GM21825 (cell line): ENCODE measurements around the gene SNTG2.
"Not testable (repeated sequence)": the region's sequence is repeated elsewhere in the genome, so short reads cannot be mapped to it uniquely, and the experiment has no call there.

Experiments used
- ATAC-seq: cut with Tn5 transposase; IDR thresholded peaks from one replicate; pipeline ENCODE4 v1.9.1; 2021; ENCODE audit warnings: mild to moderate bottlenecking, moderate library complexity; ENCODE audit not compliant: unreplicated experiment

Gene SNTG2

GRCh38 chr2:1353543-1353942 is 402.9 kb downstream of the SNTG2 start:
- no peak for ATAC-seq

DNA sequence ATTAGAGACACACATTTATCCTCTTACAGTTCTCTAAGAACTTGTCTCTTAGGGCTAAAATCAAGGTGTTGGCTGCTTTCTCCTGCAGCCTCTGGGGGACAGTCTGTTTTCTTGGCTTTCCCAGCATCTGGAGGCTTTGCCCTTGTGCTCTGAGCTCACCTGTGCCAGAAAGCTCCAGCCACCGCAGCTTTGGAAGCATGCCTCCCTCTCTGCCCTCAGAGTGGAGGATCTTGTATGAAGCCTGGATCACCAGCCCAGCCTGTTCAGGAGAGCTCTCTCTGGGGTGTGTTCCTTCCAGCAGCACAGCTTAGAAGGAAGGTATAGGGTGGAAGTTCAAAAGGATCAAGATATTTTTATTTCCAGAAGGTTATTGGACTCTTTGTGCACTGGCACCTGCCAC is 409.5 kb downstream of the SNTG2 start:
- no peak for ATAC-seq

- no peak for ATAC-seq
Observed at GRCh38 chr2:1360557-1361250, 410.1 kb downstream of the SNTG2 start.

DNA sequence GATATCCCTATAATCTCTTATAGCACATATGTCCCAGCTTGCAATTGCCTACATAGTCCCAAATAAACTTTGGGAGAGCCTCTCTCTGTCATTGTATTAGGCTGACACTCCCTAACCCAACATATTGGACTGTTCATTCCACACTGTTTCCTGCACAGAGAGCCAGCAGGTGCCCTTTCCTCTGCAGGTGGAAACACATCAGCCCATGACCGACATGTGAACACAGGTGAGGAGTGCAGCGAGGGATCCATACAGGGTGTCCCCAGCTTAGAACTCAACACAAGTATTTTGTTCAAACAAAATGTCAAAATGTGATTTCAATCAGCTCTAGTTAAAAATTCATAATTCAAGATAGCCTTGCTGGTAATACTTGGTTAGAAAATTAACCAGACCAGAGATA is 412.7 kb downstream of the SNTG2 start:
- ATAC-seq = no peak

GRCh38 chr2:1366546-1367134 is 416.0 kb downstream of the SNTG2 start:
- ATAC-seq = no peak

- no peak for ATAC-seq
Observed at GRCh38 chr2:1367601-1368000, 417.0 kb downstream of the SNTG2 start.

- ATAC-seq = no peak
Observed at GRCh38 chr2:1369905-1370304, 419.3 kb downstream of the SNTG2 start.

- ATAC-seq = no peak
Observed at GRCh38 chr2:1370461-1370860, 419.8 kb downstream of the SNTG2 start.

DNA sequence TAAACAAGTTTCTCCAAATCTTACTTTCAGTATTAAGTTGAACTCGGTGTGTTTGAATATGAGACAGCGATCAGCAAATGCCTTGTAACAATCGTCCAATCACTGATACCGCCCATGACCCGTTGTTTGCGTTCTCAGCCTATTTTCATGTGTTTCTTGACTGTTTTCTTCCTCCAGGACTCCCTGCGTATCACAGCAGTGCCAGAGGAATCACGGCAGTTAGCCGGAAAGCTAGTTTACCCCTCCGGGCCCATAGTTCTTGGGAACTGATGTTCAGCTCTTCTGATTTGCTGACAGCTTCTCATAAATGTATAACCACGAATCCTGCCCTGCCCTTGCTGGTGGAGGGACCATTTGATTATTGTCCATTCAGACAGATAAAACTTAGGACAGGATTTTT is 420.4 kb downstream of the SNTG2 start:
- ATAC-seq = no peak

GRCh38 chr2:1373830-1374229 is 423.2 kb downstream of the SNTG2 start:
- ATAC-seq = no peak

- no peak for ATAC-seq
Observed at GRCh38 chr2:1374287-1374686, 423.6 kb downstream of the SNTG2 start.

- ATAC-seq = no peak
Observed at GRCh38 chr2:1375794-1376193, 425.1 kb downstream of the SNTG2 start.

DNA sequence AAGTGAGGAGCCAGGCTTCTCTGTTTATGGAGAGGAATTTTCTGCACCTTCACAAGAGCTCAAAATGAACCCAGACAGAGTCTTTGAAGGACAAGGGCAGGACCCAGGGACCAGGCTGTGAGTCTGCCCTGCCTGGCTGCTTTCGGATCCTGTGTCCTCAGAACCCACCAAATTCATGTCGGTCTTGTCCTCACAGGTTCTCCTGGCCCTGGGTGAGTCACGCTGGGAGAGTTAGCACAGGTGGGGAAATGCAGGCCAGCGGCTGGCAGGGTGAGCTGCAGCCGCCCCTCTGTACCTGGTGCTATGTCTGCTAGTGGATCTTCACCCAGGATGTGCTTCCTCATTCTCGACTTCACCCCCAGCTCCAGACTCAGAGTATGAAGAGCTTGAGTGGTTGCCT is 426.8 kb downstream of the SNTG2 start:
- no peak for ATAC-seq

DNA sequence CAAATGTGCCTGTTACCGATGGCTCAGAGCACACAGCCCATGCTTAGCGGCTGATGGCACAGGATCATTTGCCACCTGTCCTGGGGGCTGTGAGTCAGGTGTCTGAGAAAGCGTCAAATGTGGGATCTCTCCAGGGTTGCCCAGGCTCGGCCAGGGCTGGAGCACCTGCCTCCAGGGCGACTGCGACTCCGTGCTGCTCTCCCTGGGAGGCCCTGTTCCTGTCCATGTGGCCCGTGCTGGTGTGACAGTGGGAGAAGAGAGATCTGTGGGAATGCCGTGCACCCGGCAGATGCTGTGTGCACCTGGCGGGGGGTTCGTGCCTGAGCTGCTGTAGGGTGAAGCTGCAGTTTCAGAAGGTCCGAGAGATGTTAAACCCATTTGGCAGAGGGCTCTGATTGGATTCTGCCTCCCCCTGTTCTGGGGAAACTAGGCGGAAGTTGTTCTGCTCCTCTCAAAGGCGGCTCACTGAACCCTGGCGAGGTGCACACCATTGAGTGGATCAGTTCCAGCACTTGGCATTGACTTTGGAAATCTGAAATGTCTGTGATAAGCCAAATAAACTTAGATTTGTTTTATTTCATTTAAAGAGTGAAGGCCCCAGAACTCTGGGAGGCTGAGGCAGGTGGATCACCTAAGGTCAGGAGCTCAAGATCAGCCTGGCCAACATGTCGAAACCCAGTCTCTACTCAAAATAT is 428.0 kb downstream of the SNTG2 start:
- no peak for ATAC-seq

- no peak for ATAC-seq
Observed at GRCh38 chr2:1381644-1382043, 431.0 kb downstream of the SNTG2 start.

- not testable (repeated sequence) for ATAC-seq
Observed at GRCh38 chr2:1387954-1388725, 437.5 kb downstream of the SNTG2 start.

- not testable (repeated sequence) for ATAC-seq
Observed at GRCh38 chr2:1390118-1390517, 439.5 kb downstream of the SNTG2 start.

DNA sequence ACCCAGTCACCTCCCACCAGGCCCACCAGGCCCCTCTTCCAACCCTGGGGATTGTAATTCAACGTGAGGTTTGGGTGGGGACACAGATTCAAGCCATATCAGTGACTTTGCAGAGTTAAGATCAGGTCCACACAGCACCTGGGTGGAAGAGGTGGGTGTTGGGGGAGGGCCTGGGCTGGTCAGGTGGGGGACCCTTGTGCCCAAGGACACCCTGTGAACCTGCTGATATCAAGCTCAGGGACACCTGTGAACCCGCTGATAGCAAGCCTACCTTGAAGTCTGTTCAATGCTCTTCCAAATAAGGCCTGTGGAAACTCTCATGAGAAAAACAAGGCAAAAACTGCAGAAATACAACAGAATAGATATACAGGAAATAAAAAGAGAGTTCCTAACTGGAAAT is 442.7 kb downstream of the SNTG2 start:
- ATAC-seq = no peak

DNA sequence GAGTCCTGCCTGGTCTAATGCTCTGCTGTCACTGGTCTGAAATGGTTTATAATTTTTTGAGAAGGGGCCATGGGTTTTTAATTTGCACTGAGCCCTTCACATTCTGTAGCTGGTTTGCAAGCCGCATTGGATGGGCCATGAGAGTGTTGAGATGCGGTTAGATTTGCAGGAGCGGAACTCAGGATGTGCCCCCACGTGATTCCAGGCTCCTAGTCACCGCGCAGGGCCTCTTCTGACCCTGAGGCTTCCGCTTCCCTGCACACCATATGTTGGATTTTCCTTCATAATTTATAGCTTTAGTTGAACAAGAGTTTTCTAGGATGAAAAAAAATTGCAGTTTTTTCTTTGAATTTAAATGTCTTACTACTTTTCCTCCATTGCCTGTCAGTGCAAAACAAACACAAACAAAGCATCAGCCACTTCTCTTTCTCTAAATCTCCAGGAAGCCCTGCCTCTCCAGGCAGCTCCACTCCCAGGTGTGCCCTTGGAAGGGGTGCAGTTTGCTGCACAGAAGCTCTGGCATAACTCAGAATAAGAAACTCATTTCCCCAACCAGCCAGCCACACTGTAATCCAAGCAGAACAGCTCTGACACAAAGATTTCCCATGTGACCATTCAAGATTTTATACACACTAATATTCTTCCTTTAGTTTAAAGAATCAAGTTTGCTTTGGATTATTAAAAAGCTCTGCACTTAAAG is 444.2 kb downstream of the SNTG2 start:
- no peak for ATAC-seq

DNA sequence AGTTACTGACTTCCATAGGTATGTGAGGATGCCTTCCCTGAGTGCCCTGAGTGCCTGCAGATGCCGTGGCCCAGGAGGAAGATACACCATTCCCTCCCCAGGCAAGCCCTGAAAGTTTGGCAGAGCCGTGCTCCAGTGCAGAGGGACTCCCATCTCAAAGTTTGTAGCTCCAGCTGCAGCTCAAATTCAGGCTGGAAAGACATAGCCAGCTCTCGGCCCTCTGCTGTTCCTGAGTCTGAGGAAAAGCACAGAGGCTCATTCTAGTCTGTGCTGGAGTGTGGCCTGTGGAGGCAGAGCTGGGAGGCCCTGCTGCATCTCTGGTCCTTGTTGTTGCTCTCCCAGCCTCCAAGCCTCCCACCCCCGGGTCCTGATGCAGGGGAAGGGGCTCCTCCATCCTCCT is 446.7 kb downstream of the SNTG2 start:
- ATAC-seq = no peak

GRCh38 chr2:1398191-1398590 is 447.5 kb downstream of the SNTG2 start:
- no peak for ATAC-seq
